HFFc6 (cell line): Measurements from ENCODE around the gene SOBP. TPM values are rescaled to one million over a fixed set of nuclear protein-coding genes. Genes with fewer than 3 reads are reported as not detected.
A peak's percentile ranks its signal among the peaks of the same experiment; 100 is the strongest.

Experiments used
- DNase-seq: peaks from one replicate; pipeline ENCODE4 v3.0.0-alpha.2; 2018
- H3K27ac Mint-ChIP-seq: 2 replicates; pipeline ENCODE4 v1.8.0; 2020; ENCODE audit warnings: mild to moderate bottlenecking, mixed read lengths
- H3K27me3 Mint-ChIP-seq: 2 replicates; pipeline ENCODE4 v1.8.0; 2021; ENCODE audit warnings: mild to moderate bottlenecking, moderate library complexity, mixed read lengths; ENCODE audit not compliant: insufficient read depth
- H3K36me3 Mint-ChIP-seq: 2 replicates; pipeline ENCODE4 v1.8.0; 2021; ENCODE audit warnings: low read depth, mixed read lengths
- H3K4me1 Mint-ChIP-seq: 2 replicates; pipeline ENCODE4 v1.8.0; 2020; ENCODE audit warnings: low read depth, mixed read lengths
- H3K4me3 Mint-ChIP-seq: 2 replicates; pipeline ENCODE4 v1.8.0; 2020; ENCODE audit warnings: mild to moderate bottlenecking, moderate library complexity, mixed read lengths
- H3K9me3 Mint-ChIP-seq: 2 replicates; pipeline ENCODE4 v1.8.0; 2020; ENCODE audit warnings: mild to moderate bottlenecking, mixed read lengths
- total RNA-seq, 6 experiments: library from RNA; stranded (reverse); fragmentation: NEBNext Ultra II Directional; extraction: Animal tissue kit (Norgen Biotek cat#: 25700); gene quantifications; 2 replicates in 1 of 6; 3 replicates in 5 of 6; pipeline ENCODE4 v1.2.3, GENCODE V29; 2021
- TF ChIP-seq, protein P1 (sequence below): fragments of 200-600 bp; sonication (generic); IDR thresholded peaks from 2 replicates; pipeline ENCODE4 v1.5.0; 2021; ENCODE audit warnings: antibody characterized with exemption, mild to moderate bottlenecking

The SOBP gene
- total RNA-seq, 6 experiments from 2014 or later = 0.09 to 0.50 (median 0.15) TPM; not detected in 1

DNA sequence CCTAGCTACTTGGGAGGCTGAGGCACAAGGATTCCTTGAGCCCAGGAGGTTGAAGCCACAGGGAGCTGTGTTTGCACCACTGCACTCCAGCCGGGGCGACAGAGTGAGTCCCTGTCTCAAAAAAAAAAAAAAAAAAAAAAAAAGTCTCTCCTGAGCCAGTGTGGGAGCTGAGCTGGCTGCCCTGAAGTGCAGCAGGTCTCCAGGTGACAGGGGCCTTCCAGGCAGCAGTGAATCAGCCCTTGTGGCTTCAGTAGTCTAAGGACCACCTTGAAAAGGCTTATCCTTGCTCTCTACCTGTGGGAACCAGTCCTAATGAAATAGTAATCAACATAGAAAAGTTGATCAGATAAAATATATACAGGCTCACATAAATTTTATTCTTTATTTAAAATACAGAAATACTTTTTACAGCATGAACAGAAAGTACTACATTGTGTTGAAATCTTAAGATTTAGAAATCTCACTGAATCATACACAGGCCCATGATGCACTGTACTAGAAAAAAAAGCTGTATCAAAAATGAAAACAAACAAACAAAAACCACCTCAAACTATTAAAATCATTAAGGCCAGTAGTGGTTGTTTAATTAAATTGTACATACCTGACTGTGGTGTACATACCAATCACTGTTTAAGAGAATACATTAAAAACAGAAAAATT is 205.3 kb downstream of the SOBP start:
- Mint-ChIP-seq H3K4me1 (peaks cover 40% of the 10 kb centered on the region), H3K4me3 (no peak overlapping the region), H3K9me3 (no peaks in the 10 kb centered on the region), H3K27ac (no peak overlapping the region), H3K27me3 (peaks cover 4% of the 10 kb centered on the region; the same call in 1 of the 2 replicates), H3K36me3 (no peaks in the 10 kb centered on the region)
- TF ChIP-seq, protein P1, sequence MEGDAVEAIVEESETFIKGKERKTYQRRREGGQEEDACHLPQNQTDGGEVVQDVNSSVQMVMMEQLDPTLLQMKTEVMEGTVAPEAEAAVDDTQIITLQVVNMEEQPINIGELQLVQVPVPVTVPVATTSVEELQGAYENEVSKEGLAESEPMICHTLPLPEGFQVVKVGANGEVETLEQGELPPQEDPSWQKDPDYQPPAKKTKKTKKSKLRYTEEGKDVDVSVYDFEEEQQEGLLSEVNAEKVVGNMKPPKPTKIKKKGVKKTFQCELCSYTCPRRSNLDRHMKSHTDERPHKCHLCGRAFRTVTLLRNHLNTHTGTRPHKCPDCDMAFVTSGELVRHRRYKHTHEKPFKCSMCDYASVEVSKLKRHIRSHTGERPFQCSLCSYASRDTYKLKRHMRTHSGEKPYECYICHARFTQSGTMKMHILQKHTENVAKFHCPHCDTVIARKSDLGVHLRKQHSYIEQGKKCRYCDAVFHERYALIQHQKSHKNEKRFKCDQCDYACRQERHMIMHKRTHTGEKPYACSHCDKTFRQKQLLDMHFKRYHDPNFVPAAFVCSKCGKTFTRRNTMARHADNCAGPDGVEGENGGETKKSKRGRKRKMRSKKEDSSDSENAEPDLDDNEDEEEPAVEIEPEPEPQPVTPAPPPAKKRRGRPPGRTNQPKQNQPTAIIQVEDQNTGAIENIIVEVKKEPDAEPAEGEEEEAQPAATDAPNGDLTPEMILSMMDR = no peak
- no peak for DNase-seq

DNA sequence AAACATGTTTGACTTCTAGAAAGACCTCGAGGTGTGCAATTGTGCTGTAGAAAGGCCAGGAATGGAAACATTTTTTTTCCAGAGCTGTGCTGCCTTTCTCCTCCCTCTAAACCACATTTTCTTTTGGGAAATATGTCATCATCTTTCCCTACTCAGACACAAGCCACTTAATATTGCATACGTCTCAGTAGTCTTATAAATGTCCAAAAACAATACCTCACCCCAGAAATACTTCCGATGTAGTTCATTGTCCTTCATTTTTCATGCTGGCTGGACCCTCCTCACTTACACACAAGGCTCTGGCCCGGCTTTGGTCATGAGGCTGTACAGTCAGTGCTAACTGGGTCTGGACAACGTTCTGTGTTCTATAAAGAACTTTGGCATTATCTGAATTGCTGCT is 207.8 kb downstream of the SOBP start:
- TF ChIP-seq, protein P1 = no peak
- peak overlapping the region; percentile 66; the same call in 1 of the 2 replicates for H3K27ac Mint-ChIP-seq
- peaks cover 1% of the 10 kb centered on the region for H3K27me3 Mint-ChIP-seq
- DNase-seq = no peak
- H3K9me3 Mint-ChIP-seq = no peaks in the 10 kb centered on the region
- peaks cover 15% of the 10 kb centered on the region for H3K4me1 Mint-ChIP-seq
- peak overlapping the region; percentile 36 for H3K4me3 Mint-ChIP-seq
- no peaks in the 10 kb centered on the region for H3K36me3 Mint-ChIP-seq

DNA sequence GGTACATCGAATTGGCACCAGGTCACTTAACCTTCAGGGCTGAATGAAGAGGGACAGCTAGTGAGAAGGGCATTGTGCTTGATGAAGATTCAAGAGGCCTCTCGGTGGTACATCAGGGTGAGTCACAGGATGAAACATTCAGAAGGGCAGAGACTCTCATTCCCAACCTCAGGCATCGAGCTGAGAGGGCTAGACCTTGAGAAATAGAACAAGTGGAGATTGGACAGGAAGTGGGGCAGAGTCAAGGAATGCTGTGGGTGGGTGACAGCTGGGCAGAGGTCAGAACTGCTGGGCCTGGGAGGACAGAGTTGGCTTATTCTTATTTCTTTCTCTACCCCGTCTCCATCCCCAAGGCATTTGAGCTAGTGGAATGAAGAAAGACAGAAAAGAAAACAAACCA is 208.2 kb downstream of the SOBP start:
- Mint-ChIP-seq H3K27ac (peak overlapping the region; percentile 66), H3K4me1 (peaks cover 16% of the 10 kb centered on the region), H3K36me3 (no peaks in the 10 kb centered on the region), H3K4me3 (peak overlapping the region; percentile 36), H3K9me3 (no peaks in the 10 kb centered on the region), H3K27me3 (peaks cover 1% of the 10 kb centered on the region)
- DNase-seq = peak; percentile 49
- TF ChIP-seq, protein P1 = no peak

- H3K4me3 Mint-ChIP-seq = no peak overlapping the region
- H3K27ac Mint-ChIP-seq = no peak overlapping the region
- TF ChIP-seq, protein P1 = no peak
- DNase-seq = no peak
- H3K9me3 Mint-ChIP-seq = no peaks in the 10 kb centered on the region
- peaks cover 26% of the 10 kb centered on the region for H3K4me1 Mint-ChIP-seq
- H3K27me3 Mint-ChIP-seq = peaks cover 1% of the 10 kb centered on the region
- H3K36me3 Mint-ChIP-seq = no peaks in the 10 kb centered on the region
Observed at GRCh38 chr6:107699254-107699653, 209.3 kb downstream of the SOBP start.

DNA sequence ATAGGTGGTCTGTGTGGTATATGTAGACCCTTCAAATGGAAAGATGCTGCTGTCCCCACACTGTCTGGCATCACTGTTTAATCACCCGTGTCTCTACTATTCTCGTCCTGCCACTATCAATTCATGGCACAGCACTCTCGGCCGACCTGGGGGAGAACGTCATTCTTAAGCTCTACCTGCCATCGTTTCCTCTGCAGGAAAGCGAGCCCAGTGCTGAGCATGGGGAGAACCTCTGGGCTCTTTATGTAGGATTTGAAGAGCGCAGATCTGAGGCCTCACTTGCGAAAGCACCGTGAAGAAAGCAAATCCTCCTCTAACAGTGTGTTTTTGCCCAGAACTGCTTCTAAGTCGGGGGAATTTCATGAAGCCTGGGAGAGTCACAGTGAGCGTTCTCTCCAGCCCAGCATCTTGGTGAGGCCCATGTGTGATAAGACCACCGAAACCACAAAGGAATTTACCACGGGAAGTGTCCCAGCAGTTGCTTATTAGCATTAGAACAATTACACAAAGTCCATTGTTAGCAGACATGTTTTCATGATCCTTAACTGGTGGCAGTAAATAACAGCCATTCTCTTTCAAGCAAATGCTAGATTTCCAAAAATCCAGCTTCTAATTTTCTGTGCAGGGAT is 209.9 kb downstream of the SOBP start:
- H3K9me3 Mint-ChIP-seq = no peaks in the 10 kb centered on the region
- H3K27ac Mint-ChIP-seq = no peak overlapping the region
- TF ChIP-seq, protein P1 = no peak
- peaks cover 32% of the 10 kb centered on the region for H3K4me1 Mint-ChIP-seq
- H3K27me3 Mint-ChIP-seq = peaks cover 3% of the 10 kb centered on the region
- DNase-seq = no peak
- no peak overlapping the region for H3K4me3 Mint-ChIP-seq
- H3K36me3 Mint-ChIP-seq = no peaks in the 10 kb centered on the region
